Measurements from ENCODE around the gene LY6G6D. TPM values are rescaled to one million over a fixed set of nuclear protein-coding genes. Genes with fewer than 3 reads are reported as not detected.

Gene LY6G6D
- total and polyA plus RNA-seq, 2 donors (not counting 3 experiments of a cell fraction or from before 2014, with no cell fraction given): not detected

DNA sequence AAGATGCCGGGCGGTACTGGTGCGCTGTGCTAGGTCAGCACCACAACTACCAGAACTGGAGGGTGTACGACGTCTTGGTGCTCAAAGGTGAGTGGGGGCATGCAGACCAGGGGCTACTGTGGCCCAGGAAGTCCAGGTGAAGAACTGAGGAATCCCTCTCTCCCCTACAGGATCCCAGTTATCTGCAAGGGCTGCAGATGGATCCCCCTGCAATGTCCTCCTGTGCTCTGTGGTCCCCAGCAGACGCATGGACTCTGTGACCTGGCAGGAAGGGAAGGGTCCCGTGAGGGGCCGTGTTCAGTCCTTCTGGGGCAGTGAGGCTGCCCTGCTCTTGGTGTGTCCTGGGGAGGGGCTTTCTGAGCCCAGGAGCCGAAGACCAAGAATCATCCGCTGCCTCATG is 7.4 kb upstream of the LY6G6D start:
- no peak for FAIRE-seq
- Histone ChIP-seq H2AFZ (ENCODE audit: low read depth, low read length) (no peak overlapping the region), H3K36me3 (ENCODE audit: control insufficient read depth in 2 of 2, extremely low read depth in 1 of 2, insufficient read depth in 2 of 2, low read length in 2 of 2) (no peaks in the 10 kb centered on the region)

More for the DNA sequence above, 7.4 kb upstream of the LY6G6D start:
- TF ChIP-seq, protein P1, sequence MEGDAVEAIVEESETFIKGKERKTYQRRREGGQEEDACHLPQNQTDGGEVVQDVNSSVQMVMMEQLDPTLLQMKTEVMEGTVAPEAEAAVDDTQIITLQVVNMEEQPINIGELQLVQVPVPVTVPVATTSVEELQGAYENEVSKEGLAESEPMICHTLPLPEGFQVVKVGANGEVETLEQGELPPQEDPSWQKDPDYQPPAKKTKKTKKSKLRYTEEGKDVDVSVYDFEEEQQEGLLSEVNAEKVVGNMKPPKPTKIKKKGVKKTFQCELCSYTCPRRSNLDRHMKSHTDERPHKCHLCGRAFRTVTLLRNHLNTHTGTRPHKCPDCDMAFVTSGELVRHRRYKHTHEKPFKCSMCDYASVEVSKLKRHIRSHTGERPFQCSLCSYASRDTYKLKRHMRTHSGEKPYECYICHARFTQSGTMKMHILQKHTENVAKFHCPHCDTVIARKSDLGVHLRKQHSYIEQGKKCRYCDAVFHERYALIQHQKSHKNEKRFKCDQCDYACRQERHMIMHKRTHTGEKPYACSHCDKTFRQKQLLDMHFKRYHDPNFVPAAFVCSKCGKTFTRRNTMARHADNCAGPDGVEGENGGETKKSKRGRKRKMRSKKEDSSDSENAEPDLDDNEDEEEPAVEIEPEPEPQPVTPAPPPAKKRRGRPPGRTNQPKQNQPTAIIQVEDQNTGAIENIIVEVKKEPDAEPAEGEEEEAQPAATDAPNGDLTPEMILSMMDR (IDR thresholded peaks at IDR 0.05; ENCODE audit: extremely low read depth in 1 of 2, insufficient read depth in 1 of 2, low read depth in 1 of 2, low read length in 2 of 2): no peak
- TF ChIP-seq EZH2 (IDR thresholded peaks at IDR 0.05; ENCODE audit: borderline replicate concordance, low read depth, low read length, severe bottlenecking) (no peak), FOS (IDR thresholded peaks at IDR 0.05; ENCODE audit: borderline replicate concordance, insufficient read depth, low read length) (no peak), GATA2 (IDR thresholded peaks at IDR 0.05; ENCODE audit: insufficient read depth, insufficient read length, low read depth, low read length) (no peak), JUN (IDR thresholded peaks at IDR 0.05; ENCODE audit: borderline replicate concordance, insufficient read depth, insufficient read length, low read depth) (no peak), POLR2AphosphoS5 (IDR thresholded peaks at IDR 0.05; ENCODE audit: insufficient read depth, low read depth, low read length) (no peak), MYC (IDR thresholded peaks at IDR 0.05; ENCODE audit: low read depth, low read length) (no peak), POLR2A (IDR thresholded peaks at IDR 0.05; ENCODE audit: low read depth, low read length) (no peak)
- TF ChIP-seq, protein P2, sequence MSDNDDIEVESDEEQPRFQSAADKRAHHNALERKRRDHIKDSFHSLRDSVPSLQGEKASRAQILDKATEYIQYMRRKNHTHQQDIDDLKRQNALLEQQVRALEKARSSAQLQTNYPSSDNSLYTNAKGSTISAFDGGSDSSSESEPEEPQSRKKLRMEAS (IDR thresholded peaks at IDR 0.05; ENCODE audit: insufficient read depth, insufficient read length): no peak
- intact Hi-C loops (cut with micrococcal nuclease) (no loop called here), dilution Hi-C loops (cut with MboI; ENCODE audit: extremely low pct_ligation_motif_present, low sequenced_read_pairs) (no loop called here)
- H3K27ac ChIP-seq (ENCODE audit: insufficient read depth, low read depth, low read length): no peak overlapping the region
- H3K9ac ChIP-seq (replicated peaks; ENCODE audit: extremely low read depth, insufficient read depth, low read length): no peak overlapping the region
- no TSS peak for BruUV-seq (replicated peaks)
- H3K4me3 ChIP-seq (replicated peaks in 1 of 3; ENCODE audit: insufficient read depth in 1 of 3, low read depth in 1 of 3, low read length in 3 of 3): no peak overlapping the region
- no peak for DNase-seq (ENCODE audit: low read depth, low spot score)
- no peaks in the 10 kb centered on the region for H3K27me3 ChIP-seq (ENCODE audit: control insufficient read depth in 2 of 2, insufficient read depth in 2 of 2, low read length in 2 of 2)
- H3K79me2 ChIP-seq (ENCODE audit: control insufficient read depth, insufficient read depth, low read length): peaks cover under 1% of the 10 kb centered on the region
- peaks cover 8% of the 10 kb centered on the region for H3K4me1 ChIP-seq (ENCODE audit: control insufficient read depth, extremely low read depth, insufficient read depth, low read length)
- no peaks in the 10 kb centered on the region for H3K9me3 ChIP-seq (replicated peaks; ENCODE audit: control insufficient read depth, insufficient read depth, low read length)
- no peaks in the 10 kb centered on the region for H4K20me1 ChIP-seq (replicated peaks; ENCODE audit: control insufficient read depth, extremely low read depth, insufficient read depth, low read length)
- H3K9me1 ChIP-seq (replicated peaks; ENCODE audit: control insufficient read depth, extremely low read depth, insufficient read depth, low read length): no peaks in the 10 kb centered on the region
- ChIA-PET POLR2A (no interaction called here), CTCF (no interaction called here)
- H3K4me2 ChIP-seq (ENCODE audit: insufficient read depth, low read length): no peak overlapping the region

All from endothelial cell of umbilical vein (primary cell).